NCI-H187 (cell line): ENCODE measurements around the gene TMEM59L.
A peak's percentile ranks its signal among the peaks of the same experiment; 100 is the strongest.
"Not testable (repeated sequence)": the region's sequence is repeated elsewhere in the genome, so short reads cannot be mapped to it uniquely, and the experiment has no call there.

Experiments
- DNase-seq, 2 experiments: peaks; one replicate each; lab custom pipeline; 2025; lab: John Stamatoyannopoulos, UW

The TMEM59L gene

GRCh38 chr19:18612772-18613588 lies at the start of gene TMEM59L:
Gene TMEM59L (plus strand): TSS chr19:18612870. CDS start chr19:18612959, 89 bp downstream.
- no peak for DNase-seq

DNA sequence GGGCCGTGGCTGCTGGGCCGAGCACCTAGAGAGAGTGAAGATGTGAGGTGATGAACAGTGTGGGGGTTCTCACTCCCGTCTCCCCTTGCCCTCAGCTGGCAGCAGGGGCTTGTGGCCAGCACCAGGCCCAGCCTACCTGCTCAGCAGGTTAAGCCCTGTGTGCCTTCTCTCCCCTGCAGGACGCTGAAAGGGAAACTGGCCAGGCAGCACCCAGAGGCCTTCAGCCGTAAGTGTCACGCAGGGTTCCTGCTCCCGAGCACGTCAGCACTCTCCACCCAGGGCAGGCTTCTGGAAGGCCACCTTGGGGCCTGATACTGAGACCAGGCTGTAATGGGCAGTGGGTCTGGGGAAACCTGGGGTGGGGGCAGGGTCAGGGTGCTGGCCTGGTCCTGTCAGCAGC lies 45.7 kb upstream of the TMEM59L start:
- DNase-seq = no peak

DNA sequence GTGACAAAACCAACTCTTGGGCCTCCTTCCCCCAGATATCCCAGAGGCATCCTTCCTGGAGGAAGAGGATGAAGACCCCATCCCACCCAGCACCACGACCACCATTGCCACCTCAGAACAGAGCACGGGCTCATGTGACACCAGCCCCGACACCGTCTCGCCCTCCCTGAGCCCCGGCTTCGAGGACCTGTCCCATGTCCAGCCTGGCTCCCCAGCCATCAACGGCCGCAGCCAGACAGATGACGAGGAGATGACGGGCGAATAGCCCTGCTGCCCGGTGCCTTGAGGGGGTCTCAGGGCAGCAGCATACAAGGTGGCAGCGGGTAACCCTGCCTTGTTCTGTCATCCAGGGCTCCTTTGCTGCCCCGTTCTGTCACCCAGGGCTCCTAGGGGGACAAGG lies 44.3 kb upstream of the TMEM59L start:
- DNase-seq = no peak

DNA sequence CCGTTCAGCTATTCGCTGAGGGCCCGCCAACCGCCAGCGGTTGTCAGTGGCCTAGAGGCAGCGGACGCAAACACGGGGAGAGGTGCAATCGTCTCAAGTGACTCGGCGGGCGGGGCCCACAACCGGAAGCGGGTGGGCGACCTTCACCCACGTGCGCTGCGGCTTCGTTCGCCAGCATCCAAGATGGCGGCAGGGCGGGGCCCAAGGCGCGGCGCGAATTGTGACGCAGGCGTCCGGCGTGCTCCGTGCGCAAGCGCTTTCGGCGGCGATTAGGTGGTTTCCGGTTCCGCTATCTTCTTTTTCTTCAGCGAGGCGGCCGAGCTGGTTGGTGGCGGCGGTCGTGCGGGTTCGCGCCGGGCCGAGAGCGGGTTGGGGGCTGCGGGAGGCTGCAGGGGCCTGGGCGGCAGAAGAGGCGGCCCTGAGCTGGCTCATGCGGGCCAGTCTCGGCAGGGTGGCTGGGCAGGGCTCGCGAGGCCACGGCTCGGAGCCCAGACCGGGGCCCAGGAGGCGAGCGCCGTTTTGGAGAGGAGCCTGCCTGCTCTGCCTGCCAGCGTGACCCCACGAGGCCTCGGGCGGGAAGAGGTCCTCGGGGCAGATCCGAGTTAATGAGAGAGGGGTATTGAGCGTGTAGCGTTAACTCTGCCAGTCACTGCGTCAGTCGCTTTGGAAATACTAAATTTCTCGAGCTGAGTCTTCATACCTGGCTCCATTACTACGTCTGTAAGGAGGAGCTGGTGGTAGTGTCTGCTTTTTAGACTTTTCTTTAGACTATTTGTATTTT lies 40.9 kb upstream of the TMEM59L start, which contains the start of gene UBA52:
UBA52 (plus strand) TSS at position 294 of the 781 bp plus-strand sequence. CDS start 1,444 bp downstream, outside the sequence.
- DNase-seq = peak; percentile 82 to 89

DNA sequence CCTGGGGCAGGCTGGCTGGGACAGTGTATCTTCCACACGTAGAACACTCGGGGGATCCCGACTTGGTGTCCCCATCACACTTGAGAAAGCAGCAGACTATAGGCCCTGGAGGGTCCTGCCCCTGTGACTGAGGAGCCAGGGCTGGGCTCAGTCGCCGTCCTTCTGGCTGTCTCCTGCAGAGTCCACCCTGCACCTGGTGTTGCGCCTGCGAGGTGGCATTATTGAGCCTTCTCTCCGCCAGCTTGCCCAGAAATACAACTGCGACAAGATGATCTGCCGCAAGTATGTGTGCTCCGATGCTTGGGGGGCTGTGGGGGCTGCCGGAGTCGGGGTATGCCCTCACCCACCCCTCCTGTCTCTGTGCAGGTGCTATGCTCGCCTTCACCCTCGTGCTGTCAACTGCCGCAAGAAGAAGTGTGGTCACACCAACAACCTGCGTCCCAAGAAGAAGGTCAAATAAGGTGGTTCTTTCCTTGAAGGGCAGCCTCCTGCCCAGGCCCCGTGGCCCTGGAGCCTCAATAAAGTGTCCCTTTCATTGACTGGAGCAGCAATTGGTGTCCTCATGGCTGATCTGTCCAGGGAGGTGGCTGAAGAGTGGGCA lies 37.9 kb upstream of the TMEM59L start:
- no peak for DNase-seq

DNA sequence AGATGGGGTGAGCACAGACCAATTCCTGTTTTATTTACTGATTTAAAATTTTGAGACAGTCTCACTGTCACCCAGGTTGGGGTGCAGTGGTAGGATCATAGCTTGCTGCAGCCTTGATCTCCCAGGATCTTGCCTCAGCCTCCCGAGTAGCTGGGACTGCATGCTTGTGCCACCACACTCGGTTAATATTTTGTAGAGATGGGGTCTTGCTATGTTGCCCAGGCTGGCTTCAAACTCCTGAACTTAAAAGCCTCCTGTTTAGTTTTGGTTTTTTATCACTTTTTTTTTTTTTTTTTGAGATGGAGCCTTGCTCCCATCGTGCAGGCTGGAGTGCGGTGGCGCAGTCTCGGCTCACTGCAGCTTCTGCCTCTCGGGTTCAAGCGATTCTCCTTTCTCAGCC lies 36.3 kb upstream of the TMEM59L start:
- no peak for DNase-seq

- no peak for DNase-seq
Measured at GRCh38 chr19:18577365-18577914, 35.2 kb upstream of the TMEM59L start.

GRCh38 chr19:18580311-18580710 lies 32.4 kb upstream of the TMEM59L start:
- DNase-seq = no peak

- DNase-seq = no peak
Measured at GRCh38 chr19:18586306-18586705, 26.4 kb upstream of the TMEM59L start.

- no peak for DNase-seq
Measured at GRCh38 chr19:18587561-18587960, 25.1 kb upstream of the TMEM59L start.

GRCh38 chr19:18587962-18588610 lies 24.6 kb upstream of the TMEM59L start:
- DNase-seq = no peak

DNA sequence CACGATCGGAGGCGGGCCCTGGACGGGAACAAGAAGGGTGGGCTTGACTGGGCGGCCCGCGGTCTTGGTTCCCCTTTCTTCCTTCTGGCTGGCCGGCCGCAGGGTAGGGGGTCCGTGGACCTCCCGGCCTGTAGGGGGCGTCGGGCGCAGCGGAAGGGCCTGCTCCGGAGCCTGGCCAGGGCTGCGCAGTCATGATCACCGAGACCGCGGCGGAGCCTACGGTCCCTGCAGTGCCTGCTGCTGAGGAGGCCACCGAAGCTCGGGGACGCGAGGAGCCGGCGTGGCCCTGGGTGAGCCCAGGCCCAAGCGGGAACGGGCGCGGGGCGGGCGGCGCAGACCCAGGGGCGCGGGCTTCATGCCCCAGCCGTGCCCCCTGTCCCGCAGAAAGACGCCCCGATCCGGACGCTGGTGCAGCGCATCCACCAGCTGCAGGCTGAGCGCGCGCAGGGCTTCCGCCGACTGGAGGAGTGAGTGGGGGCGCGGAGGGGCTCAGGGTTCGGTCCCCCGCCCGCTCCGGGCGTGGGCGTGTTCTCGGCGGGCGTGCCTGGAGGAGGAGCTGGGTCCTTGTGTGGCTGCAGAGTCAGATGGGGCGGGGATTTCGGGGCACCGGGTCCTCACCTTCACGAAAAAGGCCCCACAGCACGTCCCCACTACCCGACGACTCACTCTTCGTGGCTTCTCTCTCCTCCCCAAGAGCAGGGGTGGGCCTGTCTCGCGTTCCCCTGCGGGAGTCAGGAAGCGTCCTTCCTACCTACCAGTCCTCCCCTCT lies 23.9 kb upstream of the TMEM59L start, which contains the start of gene REX1BD:
REX1BD (plus strand) TSS at position 188 of the 769 bp plus-strand sequence; CDS start at position 192, 4 bp downstream.
- DNase-seq = peak in 1 of 2 experiments; percentile 38

DNA sequence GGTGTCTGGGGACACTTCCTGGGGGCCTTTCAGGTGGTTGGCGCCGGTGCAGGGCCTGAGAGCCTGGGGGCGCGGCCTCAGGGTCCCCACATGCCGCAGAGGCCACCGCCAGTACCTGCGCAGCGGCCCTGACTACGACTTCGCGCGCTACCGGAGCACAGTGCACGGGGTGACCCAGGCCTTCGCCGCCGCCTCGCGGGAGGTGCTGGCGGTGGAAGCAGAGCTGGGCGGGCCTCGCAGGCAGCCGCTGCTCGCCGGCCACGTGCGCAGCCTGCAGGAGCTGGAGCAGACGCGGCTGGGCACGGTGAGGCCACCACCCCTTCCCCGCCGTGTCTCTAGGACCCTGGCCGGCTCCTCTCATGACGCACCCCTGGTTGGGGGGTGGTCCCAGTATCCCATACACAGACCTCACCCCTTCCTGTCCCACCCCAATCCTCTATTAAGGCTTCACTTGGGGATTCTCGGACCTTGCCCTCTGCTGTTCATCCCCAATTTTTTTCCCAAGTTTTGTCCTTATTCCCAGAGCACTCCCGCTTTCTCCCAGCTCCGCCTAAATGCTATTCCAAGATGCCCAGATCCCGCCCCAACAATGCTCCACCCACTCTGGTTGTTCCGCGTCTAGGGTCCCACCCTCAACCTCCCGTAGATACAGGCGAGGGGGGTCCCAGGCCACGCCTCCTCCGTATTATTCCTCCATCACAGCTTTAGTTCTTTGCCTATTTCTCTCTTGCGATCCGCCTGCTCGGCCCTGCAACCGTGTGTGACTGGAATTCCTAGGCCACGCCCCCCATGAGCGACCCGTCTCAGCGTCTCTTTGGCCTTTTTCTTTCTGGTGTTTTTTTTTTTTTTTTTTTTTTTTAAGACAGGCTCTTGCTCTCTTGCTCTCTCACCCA lies 23.0 kb upstream of the TMEM59L start:
- no peak for DNase-seq

DNA sequence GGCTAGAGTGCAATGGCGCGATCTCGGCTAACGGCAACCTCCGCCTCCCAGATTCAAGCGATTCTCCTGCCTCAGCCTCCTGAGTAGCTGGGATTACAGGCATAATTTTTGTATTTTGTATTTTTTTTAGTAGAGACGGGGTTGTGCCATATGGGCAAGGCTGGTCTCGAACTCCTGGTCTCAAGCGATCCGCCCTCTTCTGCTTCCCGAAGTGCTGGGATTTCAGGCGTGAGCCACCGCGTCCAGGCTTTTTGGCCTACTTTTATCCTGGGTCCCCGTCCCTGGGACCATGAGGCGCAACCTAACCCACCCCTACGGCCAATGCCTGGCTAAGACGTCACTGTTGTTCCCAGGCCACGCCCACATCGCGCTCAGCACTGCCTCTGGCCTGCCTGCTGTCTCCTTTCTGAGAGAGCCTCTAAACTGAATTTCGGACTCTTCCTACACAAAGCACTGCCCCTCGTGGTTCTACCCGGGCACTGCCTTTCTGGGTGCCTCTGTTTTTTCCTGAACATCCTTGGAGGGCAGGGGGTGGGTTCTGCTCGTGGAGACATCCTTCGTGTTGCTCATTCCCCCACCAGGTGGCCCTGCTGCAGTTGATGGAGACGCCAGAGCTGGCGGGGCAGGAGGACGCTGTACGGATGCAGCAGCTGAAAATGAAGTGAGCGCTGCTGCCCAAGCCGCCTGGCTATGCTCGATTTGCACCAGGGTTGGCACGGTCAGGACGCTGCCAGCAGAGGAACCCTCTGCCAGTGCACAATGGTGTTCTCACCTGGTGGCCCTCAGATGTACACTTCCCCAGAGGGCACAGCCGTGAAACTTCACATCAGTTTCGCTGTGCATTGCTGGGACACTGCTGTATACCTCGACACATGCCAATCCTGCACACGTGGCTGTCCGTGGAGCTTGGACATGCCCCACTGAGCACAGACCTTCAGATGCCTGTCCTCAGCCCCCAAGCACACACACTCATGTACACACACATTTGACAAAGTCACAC lies 22.1 kb upstream of the TMEM59L start:
- DNase-seq = no peak

DNA sequence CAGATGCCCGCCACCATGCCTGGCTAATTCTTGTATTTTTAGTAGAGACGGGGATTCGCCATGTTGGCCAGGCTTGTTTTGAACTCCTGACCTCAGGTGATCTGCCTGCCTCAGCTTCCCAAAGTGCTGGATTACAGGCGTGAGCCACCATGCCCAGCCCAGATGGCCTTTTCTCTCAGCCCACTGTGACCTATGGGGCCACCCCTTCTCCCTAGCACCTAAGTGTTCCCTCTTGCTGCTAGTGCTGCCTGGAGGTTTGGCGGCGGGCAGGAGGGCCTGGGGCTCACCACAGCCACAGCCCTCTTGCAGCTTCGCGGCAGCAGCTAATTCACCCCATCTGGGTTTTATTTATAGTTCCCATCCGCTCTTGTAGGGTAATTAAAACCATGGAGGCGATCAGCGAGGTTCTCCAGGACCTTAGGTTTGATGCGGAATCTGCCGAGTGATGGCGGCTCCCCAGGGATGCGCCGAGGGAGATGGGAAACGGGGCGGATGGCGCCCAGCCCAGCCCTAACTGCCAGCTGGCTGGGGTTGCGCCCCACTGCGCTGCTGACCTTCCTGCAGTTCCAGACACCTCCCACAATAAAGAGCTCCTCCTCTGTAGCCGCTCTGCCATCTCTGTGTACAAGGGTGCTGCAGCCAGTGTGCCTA lies 20.8 kb upstream of the TMEM59L start:
- DNase-seq = no peak

DNA sequence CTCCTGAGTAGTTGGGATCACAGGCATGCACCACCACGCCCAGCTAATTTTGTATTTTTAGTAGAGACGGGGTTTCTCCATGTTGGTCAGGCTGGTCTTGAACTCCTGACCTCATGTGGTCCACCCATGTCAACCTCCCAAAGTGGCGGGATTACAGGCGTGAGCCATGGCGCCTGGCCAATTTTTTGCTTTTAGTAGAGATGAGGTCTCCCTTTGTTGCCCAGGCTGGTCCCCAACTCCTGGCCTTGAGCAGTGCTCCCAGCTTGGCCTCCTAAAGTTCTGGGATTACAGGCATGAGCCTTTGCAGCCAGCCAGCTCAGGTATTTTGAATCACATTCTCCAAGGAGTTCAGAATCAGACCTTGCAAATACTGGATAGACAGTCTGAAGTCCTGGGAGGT lies 19.9 kb upstream of the TMEM59L start:
- not testable (repeated sequence) for DNase-seq

GRCh38 chr19:18593367-18594095 lies 19.1 kb upstream of the TMEM59L start:
- DNase-seq = no peak
